ENCODE data around the gene SRCAP.

- no peak for TF ChIP-seq EZH2 (IDR thresholded peaks at IDR 0.05; ENCODE audit: insufficient read depth, poor library complexity, severe bottlenecking)
- TF ChIP-seq EZH2phosphoT487 (IDR thresholded peaks at IDR 0.05; ENCODE audit: insufficient read depth, low read depth), result no peak
Observed at GRCh38 chr16:30775392-30776188, 76.6 kb downstream of the SRCAP start.
